Transverse colon (tissue), 3 donors: ENCODE measurements around the gene MAPK12.
"Not testable (repeated sequence)": the region's sequence is repeated elsewhere in the genome, so short reads cannot be mapped to it uniquely, and the experiment has no call there.

ENCODE experiments used
- CTCF ChIP-seq, 5 experiments: fragments of 200-600 bp in 3 of 5; fragments of 450-650 bp in 2 of 5; sonication (generic) in 3 of 5; IDR thresholded peaks; 1 replicate in 2 of 5; 2 replicates in 3 of 5; pipeline ENCODE4 v1.5.1; 2016 to 2017; ENCODE audit warnings: antibody characterized with exemption in 5 of 5, inconsistent platforms in 3 of 5, mild to moderate bottlenecking in 2 of 5, moderate library complexity in 1 of 5
- EP300 ChIP-seq: sonication (generic); formaldehyde crosslinking; IDR thresholded peaks from one replicate; pipeline ENCODE4 v1.6.1; 2017; ENCODE audit warnings: antibody characterized with exemption, low read depth
- POLR2A ChIP-seq: fragments of 450-650 bp; IDR thresholded peaks from one replicate; pipeline ENCODE4 v1.6.1; 2016; ENCODE audit warnings: antibody characterized with exemption, mild to moderate bottlenecking, moderate library complexity

GRCh38 chr22:50273781-50274180 is 12.3 kb upstream of the MAPK12 start:
- TF ChIP-seq EP300; CTCF (IDR thresholded peaks at IDR 0.05); POLR2A: not testable (repeated sequence)
